Mesenchymal stem cell (in vitro differentiated cells and primary cell): ENCODE results near the gene PI4K2A.
"Not testable (repeated sequence)": the region's sequence is repeated elsewhere in the genome, so short reads cannot be mapped to it uniquely, and the experiment has no call there.

ENCODE experiments used
- DNase-seq: peaks from one replicate; pipeline ENCODE4 v3.0.0-alpha.2; 2013
- H2AFZ ChIP-seq: one replicate; pipeline ENCODE4 v1.6.1; 2013; ENCODE audit warnings: low read depth, mild to moderate bottlenecking, control low read depth, inconsistent platforms, low read length, moderate library complexity
- H2AK5ac ChIP-seq: 2 replicates; pipeline ENCODE4 v1.6.1; 2013; ENCODE audit warnings: low read length, moderate library complexity, mild to moderate bottlenecking, inconsistent platforms; ENCODE audit not compliant: severe bottlenecking
- H2BK120ac ChIP-seq: one replicate; pipeline ENCODE4 v1.6.1; 2013; ENCODE audit warnings: low read depth, mild to moderate bottlenecking, inconsistent platforms, low read length, moderate library complexity
- H2BK12ac ChIP-seq, 2 experiments: one replicate each; pipeline ENCODE4 v1.6.1; 2013; ENCODE audit warnings: inconsistent platforms in 2 of 2, low read length in 2 of 2, mild to moderate bottlenecking in 2 of 2, moderate library complexity in 2 of 2, control low read depth in 1 of 2
- H2BK15ac ChIP-seq: one replicate; pipeline ENCODE4 v1.6.1; 2013; ENCODE audit warnings: mild to moderate bottlenecking, low read depth, inconsistent platforms; ENCODE audit not compliant: poor library complexity, severe bottlenecking
- H2BK5ac ChIP-seq: 2 replicates; pipeline ENCODE4 v1.6.1; 2013; ENCODE audit warnings: low read depth, mild to moderate bottlenecking, low read length, control low read depth, inconsistent platforms; ENCODE audit not compliant: poor library complexity, severe bottlenecking
- H3K14ac ChIP-seq, 2 experiments: one replicate each; pipeline ENCODE4 v1.6.1; 2013; ENCODE audit warnings: inconsistent platforms in 2 of 2, low read length in 2 of 2, control low read depth in 1 of 2, mild to moderate bottlenecking in 1 of 2, moderate library complexity in 1 of 2
- H3K18ac ChIP-seq, 2 experiments: one replicate each; pipeline ENCODE4 v1.6.1; 2013; ENCODE audit warnings: inconsistent platforms in 2 of 2, low read length in 2 of 2, control low read depth in 1 of 2, low read depth in 1 of 2, mild to moderate bottlenecking in 1 of 2
- H3K23ac ChIP-seq, 2 experiments: one replicate each; pipeline ENCODE4 v1.6.1; 2013; ENCODE audit warnings: inconsistent platforms in 2 of 2, low read length in 2 of 2, mild to moderate bottlenecking in 2 of 2, moderate library complexity in 2 of 2, control low read depth in 1 of 2
- H3K27ac ChIP-seq: 2 replicates; pipeline ENCODE4 v1.5.1; 2013; ENCODE audit warnings: mild to moderate bottlenecking, moderate library complexity, low read length, control low read depth, inconsistent platforms; ENCODE audit not compliant: poor library complexity, severe bottlenecking
- H3K27me3 ChIP-seq, 2 experiments: 2 replicates each; pipeline versions ENCODE4 v1.6.1 to v1.7.0; 2013; ENCODE audit warnings: low read length in 2 of 2, mild to moderate bottlenecking in 2 of 2, moderate library complexity in 2 of 2, control low read depth in 1 of 2, inconsistent platforms in 1 of 2; ENCODE audit not compliant: control insufficient read depth in 1 of 2, insufficient read depth in 1 of 2
- H3K36me3 ChIP-seq, 2 experiments: 2 replicates each; pipeline versions ENCODE4 v1.6.1 to v1.7.0; 2013; ENCODE audit warnings: low read length in 2 of 2, control low read depth in 1 of 2, inconsistent platforms in 1 of 2, low read depth in 1 of 2, mild to moderate bottlenecking in 1 of 2; ENCODE audit not compliant: insufficient read depth in 2 of 2, control insufficient read depth in 1 of 2
- H3K4ac ChIP-seq, 2 experiments: one replicate each; pipeline ENCODE4 v1.6.1; 2013; ENCODE audit warnings: inconsistent platforms in 2 of 2, low read length in 2 of 2, mild to moderate bottlenecking in 2 of 2, moderate library complexity in 2 of 2, control low read depth in 1 of 2, low read depth in 1 of 2
- H3K4me1 ChIP-seq: 2 replicates; pipeline ENCODE4 v1.6.1; 2013; ENCODE audit warnings: low read depth, low read length, control low read depth; ENCODE audit not compliant: control insufficient read depth, insufficient read depth
- H3K4me2 ChIP-seq: 2 replicates; pipeline ENCODE4 v1.6.1; 2013; ENCODE audit warnings: low read length, mild to moderate bottlenecking, inconsistent platforms; ENCODE audit not compliant: poor library complexity, severe bottlenecking
- H3K4me3 ChIP-seq, 2 experiments: 2 replicates each; pipeline versions ENCODE4 v1.5.1 to v1.7.0; 2013; ENCODE audit warnings: low read length in 2 of 2, mild to moderate bottlenecking in 2 of 2, control low read depth in 1 of 2, low read depth in 1 of 2; ENCODE audit not compliant: insufficient read depth in 1 of 2
- H3K79me1 ChIP-seq: replicated peaks from 2 replicates; pipeline ENCODE4 v1.6.1; 2013; ENCODE audit warnings: mild to moderate bottlenecking, control low read depth, low read length, inconsistent platforms; ENCODE audit not compliant: poor library complexity, severe bottlenecking
- H3K9ac ChIP-seq: 2 replicates; pipeline ENCODE4 v1.7.0; 2013; ENCODE audit warnings: mild to moderate bottlenecking, low read length, moderate library complexity
- H3K9me3 ChIP-seq: 2 replicates; pipeline ENCODE4 v1.7.0; 2013; ENCODE audit warnings: mild to moderate bottlenecking, low read length; ENCODE audit not compliant: control insufficient read depth
- H4K8ac ChIP-seq: one replicate; pipeline ENCODE4 v1.6.1; 2013; ENCODE audit warnings: inconsistent platforms, mild to moderate bottlenecking, low read length, moderate library complexity
- H4K91ac ChIP-seq: one replicate; pipeline ENCODE4 v1.6.1; 2013; ENCODE audit warnings: mild to moderate bottlenecking, low read length, inconsistent platforms
- WGBS: methylation state at CpG from one replicate; pipeline ENCODE4 v1.1.7; 2013; ENCODE audit warnings: mixed read lengths; 5-methylcytosine and 5-hydroxymethylcytosine counted together

The PI4K2A gene

GRCh38 chr10:97687785-97688781, 47.6 kb downstream of the PI4K2A start:
- Histone ChIP-seq H3K18ac (peak overlapping the region; percentile 86 to 87), H2AFZ (peak overlapping the region; percentile 11), H3K4me2 (peak overlapping the region; percentile 49), H3K27me3 (no peaks in the 10 kb centered on the region), H3K9me3 (no peaks in the 10 kb centered on the region), H3K9ac (peak overlapping the region; percentile 88), H3K14ac (no peak overlapping the region), H4K91ac (peak overlapping the region; percentile 71), H4K8ac (peak overlapping the region; percentile 71), H3K4ac (peak overlapping the region; percentile 76 to 89), H3K23ac (no peak overlapping the region), H3K36me3 (no peaks in the 10 kb centered on the region), H3K27ac (peak overlapping the region; percentile 21), H3K79me1 (peaks cover 7% of the 10 kb centered on the region), H2BK15ac (peak overlapping the region; percentile 44), H3K4me1 (peaks cover 21% of the 10 kb centered on the region), H2BK120ac (peak overlapping the region; percentile 91), H2AK5ac (no peak overlapping the region), H2BK5ac (no peak overlapping the region), H3K4me3 (peak overlapping the region in 1 of 2 experiments; percentile 97), H2BK12ac (peak overlapping the region; percentile 44 to 70)
- DNase-seq, result peak; percentile 90
- 70% methylated on average over 12 of the region's 14 CpGs for WGBS

- H2AK5ac ChIP-seq, result no peak overlapping the region
Observed at GRCh38 chr10:97689559-97690020, 49.1 kb downstream of the PI4K2A start.

GRCh38 chr10:97690133-97690532, 49.7 kb downstream of the PI4K2A start:
- DNase-seq, result no peak
- Histone ChIP-seq H2BK15ac (no peak overlapping the region), H3K4ac (no peak overlapping the region)

More at GRCh38 chr10:97689559-97690020, 49.1 kb downstream of the PI4K2A start:
- Histone ChIP-seq H3K4me1 (peaks cover 14% of the 10 kb centered on the region), H3K27me3 (no peaks in the 10 kb centered on the region), H3K4me2 (no peak overlapping the region), H3K18ac (no peak overlapping the region), H2AFZ (no peak overlapping the region), H3K36me3 (no peaks in the 10 kb centered on the region), H3K9ac (peak overlapping the region; percentile 88), H2BK12ac (peak overlapping the region in 1 of 2 experiments; percentile 12), H3K14ac (no peak overlapping the region), H3K27ac (no peak overlapping the region), H2BK5ac (no peak overlapping the region), H3K23ac (no peak overlapping the region), H3K79me1 (peaks cover 7% of the 10 kb centered on the region), H3K4ac (peak overlapping the region in 1 of 2 experiments; percentile 5), H4K8ac (peak overlapping the region; percentile 27), H2BK15ac (no peak overlapping the region), H3K4me3 (no peak overlapping the region), H3K9me3 (no peaks in the 10 kb centered on the region), H4K91ac (no peak overlapping the region), H2BK120ac (no peak overlapping the region)
- peak; percentile 85 for DNase-seq
- WGBS, result 70% methylated on average over 5 of the region's 5 CpGs

GRCh38 chr10:97698072-97698655, 57.7 kb downstream of the PI4K2A start:
- H3K4me1 ChIP-seq, H2BK5ac ChIP-seq, H3K4me2 ChIP-seq, H3K14ac ChIP-seq, H4K8ac ChIP-seq, H3K18ac ChIP-seq, H3K27me3 ChIP-seq, H2AFZ ChIP-seq, H3K4me3 ChIP-seq, H2AK5ac ChIP-seq, H3K4ac ChIP-seq, H3K36me3 ChIP-seq, H4K91ac ChIP-seq, H3K79me1 ChIP-seq, H3K27ac ChIP-seq, H2BK120ac ChIP-seq, H2BK12ac ChIP-seq, H3K9ac ChIP-seq, H2BK15ac ChIP-seq, H3K9me3 ChIP-seq, DNase-seq, H3K23ac ChIP-seq: not testable (repeated sequence)
- 89% methylated on average over 10 of the region's 11 CpGs for WGBS

More at GRCh38 chr10:97690133-97690532, 49.7 kb downstream of the PI4K2A start:
- H3K4me1 ChIP-seq, result peaks cover 14% of the 10 kb centered on the region
- no peaks in the 10 kb centered on the region for H3K27me3 ChIP-seq
- H3K23ac ChIP-seq, result no peak overlapping the region
- no peak overlapping the region for H4K91ac ChIP-seq
- H4K8ac ChIP-seq, result no peak overlapping the region
- H2AK5ac ChIP-seq, result no peak overlapping the region
- H3K9ac ChIP-seq, result peak overlapping the region; percentile 72
- no peak overlapping the region for H2BK5ac ChIP-seq
- WGBS, result 97% methylated on average over 2 of the region's 3 CpGs
- H3K4me2 ChIP-seq, result no peak overlapping the region
- no peak overlapping the region for H2BK12ac ChIP-seq
- no peaks in the 10 kb centered on the region for H3K36me3 ChIP-seq
- H3K79me1 ChIP-seq, result peaks cover 7% of the 10 kb centered on the region
- H3K18ac ChIP-seq, result no peak overlapping the region
- no peak overlapping the region for H3K27ac ChIP-seq
- no peak overlapping the region for H2BK120ac ChIP-seq
- no peaks in the 10 kb centered on the region for H3K9me3 ChIP-seq
- no peak overlapping the region for H2AFZ ChIP-seq
- no peak overlapping the region for H3K4me3 ChIP-seq
- H3K14ac ChIP-seq, result no peak overlapping the region
